CD8-positive, alpha-beta memory T cell (primary cell): ENCODE data around the gene ZNF672. TPM values are rescaled to one million over a fixed set of nuclear protein-coding genes. Genes with fewer than 3 reads are reported as not detected.

Experiments used
- CTCF ChIA-PET: fragments of 350-600 bp; sonication (Branson Sonifier 250); formaldehyde crosslinking; loops from one replicate; lab custom pipeline; 2021; ENCODE audit warnings: antibody characterized with exemption; lab: Charles Lee
- POLR2A ChIA-PET: fragments of 350-600 bp; sonication (Branson Sonifier 250); formaldehyde crosslinking; loops from one replicate; lab custom pipeline; 2021; ENCODE audit warnings: antibody characterized with exemption; lab: Charles Lee
- DNase-seq, 5 donors: peaks; one replicate each; pipeline versions ENCODE4 v3.0.0 to v3.0.0-alpha.2; 2020 to 2022; ENCODE audit warnings: mixed read lengths in 1 of 5
- H3K27ac ChIP-seq: one replicate; pipeline ENCODE4 v1.7.0; 2013; ENCODE audit warnings: low read depth, mild to moderate bottlenecking, low read length, moderate library complexity
- H3K27me3 ChIP-seq: 2 replicates; pipeline ENCODE4 v1.7.0; 2013; ENCODE audit warnings: low read length, mild to moderate bottlenecking; ENCODE audit not compliant: insufficient read depth, poor library complexity, severe bottlenecking
- H3K36me3 ChIP-seq: 2 replicates; pipeline ENCODE4 v1.7.0; 2013; ENCODE audit warnings: mild to moderate bottlenecking, low read length, moderate library complexity; ENCODE audit not compliant: insufficient read depth
- H3K4me1 ChIP-seq: 2 replicates; pipeline ENCODE4 v1.7.0; 2013; ENCODE audit warnings: mild to moderate bottlenecking, low read length, moderate library complexity; ENCODE audit not compliant: insufficient read depth
- H3K4me3 ChIP-seq: 2 replicates; pipeline ENCODE4 v1.7.0; 2013; ENCODE audit warnings: mild to moderate bottlenecking, low read length
- H3K9me3 ChIP-seq: 2 replicates; pipeline ENCODE4 v1.7.0; 2013; ENCODE audit warnings: mild to moderate bottlenecking, low read length
- H3K27ac Mint-ChIP-seq, 8 donors: one replicate each; pipeline ENCODE4 v1.8.0; 2020 to 2021; ENCODE audit warnings: mixed read lengths in 8 of 8, mild to moderate bottlenecking in 6 of 8, inconsistent platforms in 3 of 8, moderate library complexity in 3 of 8
- H3K27me3 Mint-ChIP-seq, 2 donors: one replicate each; pipeline ENCODE4 v1.8.0; 2020 to 2021; ENCODE audit warnings: mixed read lengths in 2 of 2, mild to moderate bottlenecking in 1 of 2, moderate library complexity in 1 of 2
- H3K36me3 Mint-ChIP-seq, 3 donors: one replicate each; pipeline ENCODE4 v1.8.0; 2020 to 2021; ENCODE audit warnings: mixed read lengths in 3 of 3, inconsistent platforms in 1 of 3, mild to moderate bottlenecking in 1 of 3
- H3K4me1 Mint-ChIP-seq, 3 donors: one replicate each; pipeline ENCODE4 v1.8.0; 2020 to 2021; ENCODE audit warnings: mixed read lengths in 3 of 3, inconsistent platforms in 1 of 3, mild to moderate bottlenecking in 1 of 3
- H3K4me3 Mint-ChIP-seq, 7 donors: one replicate each; pipeline ENCODE4 v1.8.0; 2020 to 2021; ENCODE audit warnings: mixed read lengths in 7 of 7, mild to moderate bottlenecking in 6 of 7, moderate library complexity in 4 of 7, inconsistent platforms in 2 of 7
- H3K9me3 Mint-ChIP-seq, 5 donors: one replicate each; pipeline ENCODE4 v1.8.0; 2020 to 2022; ENCODE audit warnings: mixed read lengths in 5 of 5, mild to moderate bottlenecking in 3 of 5, moderate library complexity in 2 of 5, inconsistent platforms in 1 of 5
- polyA plus RNA-seq: library from polyadenylated mRNA; unstranded; fragments of 300-500 nt; fragmentation: Illumina TruSeq; gene quantifications from one replicate; pipeline ENCODE4 v1.2.3, GENCODE V29; 2021
- total RNA-seq, 2 experiments: library from RNA; stranded (reverse); gene quantifications; one replicate each; pipeline ENCODE4 v1.2.3, GENCODE V29; 2021

Gene ZNF672
- total and polyA plus RNA-seq, 3 experiments from 2014 or later: 29.6 to 55.2 (median 52.1) TPM

DNA sequence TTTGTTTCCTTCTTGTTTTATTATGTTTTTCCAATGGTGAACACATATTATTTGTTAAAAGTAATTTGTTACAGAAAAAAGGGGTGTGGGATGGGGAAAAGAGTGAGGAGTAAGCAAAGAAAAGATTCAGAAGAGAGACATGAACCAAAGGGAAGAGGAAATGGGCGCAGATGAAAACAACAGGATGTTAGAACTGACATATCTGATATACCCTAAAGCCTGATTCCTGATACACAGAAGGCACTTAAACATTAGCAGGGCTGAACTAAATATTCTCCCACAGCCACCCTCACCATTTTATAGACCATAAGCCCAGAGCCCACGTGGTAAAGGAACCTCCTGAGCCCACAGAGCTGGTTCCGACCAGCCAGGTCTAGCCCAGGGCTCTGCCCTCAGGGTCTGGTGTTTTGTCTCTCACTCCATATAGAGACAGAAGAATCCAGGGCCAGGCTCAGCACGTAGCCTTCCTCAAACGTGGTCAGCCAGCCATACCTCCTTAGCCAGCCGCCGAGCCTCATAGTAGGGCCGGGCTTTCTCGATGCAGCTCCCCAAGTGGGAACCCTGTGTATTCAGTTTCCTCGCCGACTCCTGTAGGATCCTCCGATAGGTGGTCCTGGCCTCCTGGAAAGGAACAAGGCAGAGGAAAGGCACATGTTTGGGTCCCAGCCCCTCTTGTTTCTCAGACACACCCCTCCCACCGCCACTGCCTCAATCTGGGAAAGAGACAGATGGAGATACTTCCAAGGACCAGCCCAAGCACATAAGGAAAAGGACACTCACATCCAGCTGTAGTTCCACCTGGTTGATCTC is 21.8 kb upstream of the ZNF672 start:
- no peaks in the 10 kb centered on the region for H3K9me3 ChIP-seq
- no peak overlapping the region for H3K4me3 ChIP-seq
- Mint-ChIP-seq H3K4me3 (no peak overlapping the region), H3K9me3 (no peaks in the 10 kb centered on the region), H3K36me3 (peaks cover 16 to 80% (median 16%) of the 10 kb centered on the region in 3 donors), H3K27ac (peak overlapping the region in 6 of 8 donors; percentile 35 to 76 (median 66)), H3K4me1 (peaks cover 34 to 50% (median 41%) of the 10 kb centered on the region in 3 donors), H3K27me3 (no peaks in the 10 kb centered on the region)
- peaks cover 23% of the 10 kb centered on the region for H3K36me3 ChIP-seq
- POLR2A ChIA-PET: no interaction called here
- H3K27ac ChIP-seq: no peak overlapping the region
- no peaks in the 10 kb centered on the region for H3K27me3 ChIP-seq
- CTCF ChIA-PET: no interaction called here
- peaks cover 52% of the 10 kb centered on the region for H3K4me1 ChIP-seq
- no peak for DNase-seq

GRCh38 chr1:248817065-248817464 is 21.0 kb upstream of the ZNF672 start:
- H3K27me3 ChIP-seq: no peaks in the 10 kb centered on the region
- no peaks in the 10 kb centered on the region for H3K9me3 ChIP-seq
- H3K9me3 Mint-ChIP-seq: no peaks in the 10 kb centered on the region
- ChIA-PET CTCF (no interaction called here), POLR2A (no interaction called here)
- peaks cover 42 to 58% (median 49%) of the 10 kb centered on the region in 3 donors for H3K4me1 Mint-ChIP-seq
- DNase-seq: no peak
- H3K27ac ChIP-seq: no peak overlapping the region
- peaks cover 59% of the 10 kb centered on the region for H3K4me1 ChIP-seq
- H3K36me3 ChIP-seq: peaks cover 23% of the 10 kb centered on the region
- no peak overlapping the region for H3K4me3 ChIP-seq
- peak overlapping the region in 3 of 8 donors; percentile 21 to 42 (median 38) for H3K27ac Mint-ChIP-seq
- no peaks in the 10 kb centered on the region for H3K27me3 Mint-ChIP-seq
- H3K36me3 Mint-ChIP-seq: peaks cover 16 to 84% (median 18%) of the 10 kb centered on the region in 3 donors
- peak overlapping the region in 1 of 7 donors; percentile 42 for H3K4me3 Mint-ChIP-seq

- Histone ChIP-seq H3K4me3 (no peak overlapping the region), H3K27ac (no peak overlapping the region), H3K36me3 (peaks cover 18% of the 10 kb centered on the region), H3K4me1 (peaks cover 76% of the 10 kb centered on the region), H3K9me3 (no peaks in the 10 kb centered on the region), H3K27me3 (no peaks in the 10 kb centered on the region)
- peak overlapping the region; percentile 34 to 81 (median 70) for H3K27ac Mint-ChIP-seq
- H3K9me3 Mint-ChIP-seq: no peaks in the 10 kb centered on the region
- H3K4me1 Mint-ChIP-seq: peaks cover 57 to 75% (median 64%) of the 10 kb centered on the region in 3 donors
- peak overlapping the region in 4 of 7 donors; percentile 7 to 69 (median 44) for H3K4me3 Mint-ChIP-seq
- H3K36me3 Mint-ChIP-seq: peaks cover 15 to 81% (median 21%) of the 10 kb centered on the region in 3 donors
- CTCF ChIA-PET: no interaction called here
- no peaks in the 10 kb centered on the region for H3K27me3 Mint-ChIP-seq
- DNase-seq: peak in 1 of 5 donors; percentile 8
- POLR2A ChIA-PET: interaction anchor here (0.7 kb wide), 1 partner anchor 19 kb away, joined by 4 read pairs; no protein-coding TSS in a partner anchor
Observed at GRCh38 chr1:248818505-248819374, 19.3 kb upstream of the ZNF672 start.

GRCh38 chr1:248820041-248820585 is 17.9 kb upstream of the ZNF672 start:
- POLR2A ChIA-PET: interaction anchor here (0.7 kb wide), 1 partner anchor 69 kb away, joined by 3 read pairs; no protein-coding TSS in a partner anchor
- DNase-seq: peak in 1 of 5 donors; percentile 14
- Histone ChIP-seq H3K36me3 (peaks cover 13% of the 10 kb centered on the region), H3K27ac (no peak overlapping the region), H3K4me3 (no peak overlapping the region), H3K9me3 (no peaks in the 10 kb centered on the region), H3K4me1 (peaks cover 89% of the 10 kb centered on the region), H3K27me3 (no peaks in the 10 kb centered on the region)
- Mint-ChIP-seq H3K27ac (peak overlapping the region in 2 of 8 donors; percentile 43 to 61), H3K27me3 (peaks cover 0 to 3% of the 10 kb centered on the region in 2 donors), H3K9me3 (no peaks in the 10 kb centered on the region), H3K4me3 (peak overlapping the region in 3 of 7 donors; percentile 38 to 83 (median 54)), H3K4me1 (peaks cover 68 to 89% (median 78%) of the 10 kb centered on the region in 3 donors), H3K36me3 (peaks cover 7 to 79% (median 12%) of the 10 kb centered on the region in 3 donors)
- CTCF ChIA-PET: no interaction called here

- Mint-ChIP-seq H3K4me3 (peak overlapping the region in 2 of 7 donors; percentile 15 to 83), H3K36me3 (peaks cover 0 to 80% (median 12%) of the 10 kb centered on the region in 3 donors), H3K4me1 (peaks cover 70 to 96% (median 80%) of the 10 kb centered on the region in 3 donors), H3K27me3 (peaks cover 0 to 3% of the 10 kb centered on the region in 2 donors), H3K9me3 (no peaks in the 10 kb centered on the region), H3K27ac (peak overlapping the region in 3 of 8 donors; percentile 23 to 40 (median 34))
- ChIA-PET CTCF (interaction anchor here (0.6 kb wide), 1 partner anchor 38 kb away, joined by 3 read pairs; the partner anchor contains the start of gene ZNF692), POLR2A (no interaction called here)
- H3K9me3 ChIP-seq: no peaks in the 10 kb centered on the region
- no peak overlapping the region for H3K27ac ChIP-seq
- H3K36me3 ChIP-seq: peaks cover 9% of the 10 kb centered on the region
- peaks cover 85% of the 10 kb centered on the region for H3K4me1 ChIP-seq
- H3K4me3 ChIP-seq: no peak overlapping the region
- DNase-seq: peak in 1 of 5 donors; percentile 21
- H3K27me3 ChIP-seq: no peaks in the 10 kb centered on the region
Observed at GRCh38 chr1:248821101-248821500, 16.9 kb upstream of the ZNF672 start.

DNA sequence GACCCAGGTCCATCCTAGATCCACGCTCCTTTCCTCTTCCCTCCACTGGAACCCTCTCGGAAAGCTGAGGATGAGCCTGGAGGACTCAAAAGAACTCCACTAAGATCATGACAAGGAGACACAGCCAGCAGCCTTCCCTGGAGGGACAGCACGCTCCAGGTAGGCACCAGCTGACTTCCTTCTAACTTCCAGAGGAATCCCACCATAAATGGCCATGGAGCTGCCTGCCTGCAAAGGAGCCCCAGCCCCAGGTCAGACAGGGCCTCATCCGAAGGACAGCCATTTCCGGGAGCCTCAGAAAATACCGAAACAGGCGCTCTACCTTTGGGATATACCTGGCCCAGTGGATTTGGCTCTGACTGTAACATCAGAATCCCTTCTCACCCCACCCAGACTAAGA is 16.4 kb upstream of the ZNF672 start:
- Mint-ChIP-seq H3K27me3 (peaks cover 0 to 3% of the 10 kb centered on the region in 2 donors), H3K4me1 (peaks cover 71 to 93% (median 80%) of the 10 kb centered on the region in 3 donors), H3K27ac (peak overlapping the region in 1 of 8 donors; percentile 34), H3K36me3 (peaks cover 0 to 78% (median 12%) of the 10 kb centered on the region in 3 donors), H3K4me3 (peak overlapping the region in 1 of 7 donors; percentile 52), H3K9me3 (no peaks in the 10 kb centered on the region)
- Histone ChIP-seq H3K27ac (no peak overlapping the region), H3K4me1 (peaks cover 80% of the 10 kb centered on the region), H3K27me3 (no peaks in the 10 kb centered on the region), H3K36me3 (peaks cover 9% of the 10 kb centered on the region), H3K4me3 (no peak overlapping the region), H3K9me3 (no peaks in the 10 kb centered on the region)
- POLR2A ChIA-PET: no interaction called here
- DNase-seq: peak in 1 of 5 donors; percentile 5
- CTCF ChIA-PET: interaction anchor here (0.6 kb wide), 1 partner anchor 38 kb away, joined by 3 read pairs; the partner anchor contains the start of gene ZNF692
